GM19455 (cell line): Measurements from ENCODE around the gene SNX6.
"Not testable (repeated sequence)": the region's sequence is repeated elsewhere in the genome, so short reads cannot be mapped to it uniquely, and the experiment has no call there.

ENCODE experiments used
- ATAC-seq: cut with Tn5 transposase; IDR thresholded peaks from one replicate; pipeline ENCODE4 v1.9.1; 2021; ENCODE audit not compliant: unreplicated experiment

SNX6 gene

DNA sequence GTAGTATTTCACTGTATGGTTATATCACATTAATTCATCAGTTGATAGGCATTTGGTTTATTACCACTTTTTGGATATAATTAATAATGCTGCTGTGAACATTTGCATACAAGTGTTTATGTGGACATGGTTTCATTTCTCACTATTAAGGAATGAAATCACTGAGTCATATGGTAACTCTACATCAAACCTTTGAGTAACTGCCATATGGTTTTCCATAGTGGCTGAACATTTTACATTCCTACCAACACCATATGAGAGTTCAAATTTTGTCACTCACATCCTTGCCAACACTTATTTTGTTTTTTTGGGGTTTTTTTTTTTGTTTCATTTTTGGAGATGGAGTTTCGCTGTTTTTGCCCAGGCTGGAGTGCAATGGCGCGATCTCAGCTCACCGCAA is 60.2 kb downstream of the SNX6 start:
- no peak for ATAC-seq

DNA sequence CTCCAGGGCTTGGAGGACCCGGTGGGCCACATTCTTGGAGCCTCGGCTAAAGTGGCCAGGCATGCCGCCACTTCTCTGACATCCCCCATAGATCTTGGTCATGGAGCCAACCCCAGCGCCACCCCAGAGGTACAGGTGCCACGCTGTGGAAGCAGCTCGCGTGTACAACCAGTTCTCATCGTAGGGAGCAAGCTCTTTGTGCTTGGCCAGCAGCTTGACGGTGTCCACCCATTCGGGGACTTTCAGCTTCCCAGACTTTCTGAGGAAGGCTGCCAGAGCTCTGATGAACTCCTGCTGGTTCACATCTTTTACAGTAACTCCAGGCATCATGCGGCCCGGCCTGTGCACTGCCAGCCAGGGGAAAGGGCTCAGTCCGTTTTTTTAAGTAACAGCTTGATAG is 61.1 kb downstream of the SNX6 start:
- no peak for ATAC-seq

DNA sequence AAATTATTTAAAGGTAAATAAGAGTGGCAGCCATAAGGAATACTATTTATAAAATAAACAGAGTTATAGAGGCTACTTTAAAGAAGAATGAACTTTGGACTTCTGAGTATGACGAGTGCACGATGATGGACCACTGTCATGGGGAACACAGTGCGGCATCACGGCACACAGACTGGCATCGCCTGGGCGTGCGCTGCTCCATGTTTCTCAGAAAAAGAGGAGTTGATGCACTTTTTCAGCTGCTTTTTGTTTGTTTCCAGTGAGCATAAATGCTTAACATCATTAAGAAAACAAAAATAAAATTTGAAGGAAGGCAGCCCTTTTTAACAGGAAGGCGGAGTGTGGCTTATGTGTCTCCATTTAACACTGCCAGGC is 67.2 kb downstream of the SNX6 start:
- ATAC-seq = no peak

DNA sequence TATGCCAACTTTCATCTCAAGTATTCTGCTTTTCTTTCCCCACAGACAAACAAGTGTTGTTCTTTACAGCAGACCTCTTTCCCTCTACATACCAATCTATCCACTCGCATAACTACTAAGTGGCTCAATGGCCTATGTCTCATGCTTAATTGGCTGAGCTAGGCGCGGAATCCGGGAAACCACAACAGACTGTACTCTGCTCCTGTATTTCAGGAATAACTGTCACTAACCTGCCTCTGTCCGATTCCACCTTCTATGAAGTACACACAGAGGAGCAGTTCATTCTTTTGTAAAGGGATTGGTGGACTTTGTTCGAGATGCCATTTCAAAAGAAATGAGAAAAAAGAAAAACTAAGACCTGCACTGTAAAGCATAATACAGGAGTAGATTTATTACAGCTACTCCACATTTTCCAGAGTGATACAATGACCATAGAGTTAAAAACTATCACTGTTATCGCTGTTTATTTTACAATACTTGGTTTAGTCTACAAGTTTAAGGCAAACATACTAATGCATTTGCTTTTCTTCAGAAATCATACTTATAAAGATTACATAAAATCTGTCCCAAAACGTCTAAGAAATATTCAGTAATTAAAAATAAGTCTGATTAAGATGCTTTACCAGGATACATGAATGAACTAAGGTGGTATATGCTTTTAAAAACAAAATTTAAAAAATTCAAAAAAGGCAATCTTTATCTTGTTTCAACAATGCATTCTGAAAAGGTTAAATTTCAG is 67.7 kb downstream of the SNX6 start:
- not testable (repeated sequence) for ATAC-seq

DNA sequence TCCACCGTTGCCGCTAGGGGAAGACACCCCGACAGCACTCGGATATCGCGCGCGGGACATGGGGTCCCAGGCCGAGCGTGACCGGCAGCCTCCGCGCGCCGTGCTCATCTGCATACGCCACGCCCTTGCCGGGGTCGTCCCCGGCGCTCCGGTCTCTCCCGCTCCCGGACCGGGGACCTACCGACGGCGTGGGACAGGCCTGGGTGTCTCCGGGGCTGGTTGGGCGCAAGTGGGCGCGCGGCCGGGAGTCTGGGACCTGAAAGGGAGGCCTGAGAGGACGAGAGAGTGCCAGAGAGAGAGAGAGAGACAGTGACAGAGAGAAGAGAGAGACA is 73.5 kb downstream of the SNX6 start:
- ATAC-seq = peak; percentile 54

DNA sequence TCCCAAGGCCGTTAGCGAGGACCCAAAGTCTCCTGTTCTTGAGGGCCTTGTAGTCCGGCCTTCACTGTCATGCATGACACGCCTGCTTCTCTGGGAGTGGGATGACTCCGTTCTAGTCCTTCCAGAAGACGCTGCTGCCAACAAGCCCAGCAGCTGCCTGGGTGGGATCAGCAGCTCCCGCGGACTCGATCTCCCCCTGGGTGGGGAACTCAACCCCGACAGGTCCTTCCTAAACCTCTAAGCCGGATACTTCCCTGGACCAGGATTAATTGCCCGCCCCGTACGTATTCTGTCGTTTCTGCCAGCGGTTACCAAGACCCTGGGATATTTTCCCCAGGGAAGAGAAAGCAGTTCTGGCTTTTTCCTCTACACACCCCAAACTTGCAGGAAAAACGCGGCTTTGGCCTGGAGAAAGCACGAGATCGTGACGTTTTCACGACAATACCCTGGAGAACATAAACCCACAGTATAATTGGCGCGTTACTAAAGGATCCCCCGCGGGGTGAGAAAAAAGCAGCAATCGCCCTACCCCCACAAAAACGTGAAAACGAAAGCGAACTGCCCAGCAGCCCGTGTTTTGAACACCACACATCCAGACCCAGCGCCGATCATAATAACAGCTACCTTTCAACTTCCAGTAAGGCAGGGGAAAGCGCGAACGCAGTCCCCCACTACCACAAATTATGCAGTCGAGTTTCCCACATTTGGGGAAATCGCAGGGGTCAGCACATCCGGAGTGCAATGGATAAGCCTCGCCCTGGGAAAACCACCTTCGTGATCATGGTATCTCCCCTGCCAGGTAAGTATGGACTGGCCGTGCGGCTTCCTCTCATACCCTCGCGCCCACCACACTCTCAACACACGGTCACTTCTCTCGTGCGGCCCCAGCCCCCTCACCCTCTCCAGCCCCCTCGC is 74.1 kb downstream of the SNX6 start:
- ATAC-seq = peak; percentile 76

DNA sequence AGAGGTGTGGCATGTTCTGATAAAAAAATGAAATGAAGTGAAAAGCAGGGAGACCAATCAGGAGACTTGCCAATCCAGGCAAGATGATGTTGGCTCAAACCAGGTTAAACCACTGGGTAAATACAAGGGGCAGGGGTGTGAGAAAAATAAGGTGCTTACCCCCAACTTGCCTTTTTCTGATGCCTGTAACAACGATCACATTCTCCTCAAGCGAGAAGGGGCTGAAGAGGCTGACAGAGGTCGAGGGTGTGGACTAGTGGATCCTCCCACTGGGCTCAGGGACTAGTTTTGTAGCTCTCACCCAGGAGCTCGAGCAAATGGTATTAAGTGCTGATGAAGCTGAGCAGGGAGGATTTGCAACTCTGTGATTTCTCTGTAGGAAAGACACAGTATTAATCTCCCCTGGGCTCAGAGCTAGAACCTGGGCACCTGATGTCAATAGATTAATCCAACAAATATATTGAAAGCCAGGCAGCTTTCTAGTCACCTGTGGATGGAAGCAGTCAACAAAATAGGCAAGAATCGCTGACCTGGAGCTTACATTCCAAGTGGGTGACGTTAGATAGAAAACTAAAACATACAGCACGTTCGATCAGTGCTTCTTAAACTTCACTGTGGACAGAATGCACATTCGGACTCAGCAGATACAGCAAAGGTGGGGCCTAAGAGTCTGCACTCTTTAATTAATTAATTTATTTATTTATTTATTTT is 75.3 kb downstream of the SNX6 start:
- ATAC-seq = no peak

DNA sequence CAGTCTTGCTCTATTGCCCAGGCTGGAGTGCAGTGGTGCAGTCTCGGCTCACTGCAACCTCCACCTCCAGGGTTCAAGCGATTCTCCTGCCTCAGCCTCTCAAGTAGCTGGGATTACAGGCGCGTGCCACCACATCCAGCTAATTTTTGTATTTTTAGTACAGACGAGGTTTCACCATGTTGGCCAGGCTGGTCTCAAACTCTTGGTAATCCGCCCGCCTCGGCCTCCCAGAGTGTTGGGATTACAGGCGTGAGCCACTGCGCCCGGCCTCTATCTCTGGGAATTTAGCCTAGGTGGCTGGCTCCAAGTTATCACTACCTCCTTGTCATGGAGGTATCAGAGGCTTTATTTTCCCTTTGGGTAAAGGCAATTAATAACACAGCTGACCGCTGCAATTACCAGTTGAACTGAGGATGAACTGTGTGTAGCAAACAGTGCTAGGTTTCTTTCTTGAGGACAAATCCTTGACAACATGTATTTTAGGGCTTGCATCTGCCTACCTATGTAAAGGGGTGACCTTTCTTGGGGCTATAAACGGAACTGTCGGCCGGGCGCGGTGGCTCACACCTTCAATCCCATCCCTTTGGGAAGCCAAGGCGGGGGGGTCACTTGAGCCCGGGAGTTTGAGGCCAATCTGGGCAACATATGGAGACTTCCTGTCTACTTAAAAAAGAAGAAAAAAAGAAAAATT is 80.5 kb downstream of the SNX6 start:
- not testable (repeated sequence) for ATAC-seq

DNA sequence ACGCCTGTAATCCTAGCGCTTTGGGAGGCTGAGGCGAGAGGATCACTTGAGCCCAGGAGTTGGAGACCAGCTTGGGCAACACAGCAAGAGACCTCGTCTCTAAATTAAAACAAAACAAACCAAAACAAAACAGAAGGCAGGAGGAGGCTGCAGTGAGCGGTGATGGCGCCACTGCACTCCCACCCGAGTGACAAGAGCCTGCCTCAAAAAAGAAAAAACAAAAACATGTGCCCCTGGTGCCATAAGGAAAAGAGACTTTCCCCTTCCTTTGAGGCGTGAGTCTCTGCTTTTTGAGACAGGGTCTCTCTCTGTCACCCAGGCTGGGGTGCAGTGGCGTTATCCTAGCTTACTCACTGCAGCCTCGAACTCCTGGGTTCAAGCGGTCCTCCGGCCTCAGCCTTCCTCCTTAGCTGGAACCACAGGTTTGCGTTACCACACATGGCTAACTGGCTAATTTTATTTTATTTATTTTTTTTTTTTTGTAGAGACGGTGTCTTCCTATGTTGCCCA is 81.4 kb downstream of the SNX6 start:
- no peak for ATAC-seq

DNA sequence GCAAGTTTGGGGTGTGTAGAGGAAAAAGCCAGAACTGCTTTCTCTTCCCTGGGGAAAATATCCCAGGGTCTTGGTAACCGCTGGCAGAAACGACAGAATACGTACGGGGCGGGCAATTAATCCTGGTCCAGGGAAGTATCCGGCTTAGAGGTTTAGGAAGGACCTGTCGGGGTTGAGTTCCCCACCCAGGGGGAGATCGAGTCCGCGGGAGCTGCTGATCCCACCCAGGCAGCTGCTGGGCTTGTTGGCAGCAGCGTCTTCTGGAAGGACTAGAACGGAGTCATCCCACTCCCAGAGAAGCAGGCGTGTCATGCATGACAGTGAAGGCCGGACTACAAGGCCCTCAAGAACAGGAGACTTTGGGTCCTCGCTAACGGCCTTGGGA is 82.8 kb downstream of the SNX6 start:
- ATAC-seq = peak; percentile 40

DNA sequence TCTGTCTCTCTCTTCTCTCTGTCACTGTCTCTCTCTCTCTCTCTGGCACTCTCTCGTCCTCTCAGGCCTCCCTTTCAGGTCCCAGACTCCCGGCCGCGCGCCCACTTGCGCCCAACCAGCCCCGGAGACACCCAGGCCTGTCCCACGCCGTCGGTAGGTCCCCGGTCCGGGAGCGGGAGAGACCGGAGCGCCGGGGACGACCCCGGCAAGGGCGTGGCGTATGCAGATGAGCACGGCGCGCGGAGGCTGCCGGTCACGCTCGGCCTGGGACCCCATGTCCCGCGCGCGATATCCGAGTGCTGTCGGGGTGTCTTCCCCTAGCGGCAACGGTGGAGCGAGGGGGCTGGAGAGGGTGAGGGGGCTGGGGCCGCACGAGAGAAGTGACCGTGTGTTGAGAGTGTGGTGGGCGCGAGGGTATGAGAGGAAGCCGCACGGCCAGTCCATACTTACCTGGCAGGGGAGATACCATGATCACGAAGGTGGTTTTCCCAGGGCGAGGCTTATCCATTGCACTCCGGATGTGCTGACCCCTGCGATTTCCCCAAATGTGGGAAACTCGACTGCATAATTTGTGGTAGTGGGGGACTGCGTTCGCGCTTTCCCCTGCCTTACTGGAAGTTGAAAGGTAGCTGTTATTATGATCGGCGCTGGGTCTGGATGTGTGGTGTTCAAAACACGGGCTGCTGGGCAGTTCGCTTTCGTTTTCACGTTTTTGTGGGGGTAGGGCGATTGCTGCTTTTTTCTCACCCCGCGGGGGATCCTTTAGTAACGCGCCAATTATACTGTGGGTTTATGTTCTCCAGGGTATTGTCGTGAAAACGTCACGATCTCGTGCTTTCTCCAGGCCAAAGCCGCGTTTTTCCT is 83.4 kb downstream of the SNX6 start:
- peak; percentile 75 for ATAC-seq

DNA sequence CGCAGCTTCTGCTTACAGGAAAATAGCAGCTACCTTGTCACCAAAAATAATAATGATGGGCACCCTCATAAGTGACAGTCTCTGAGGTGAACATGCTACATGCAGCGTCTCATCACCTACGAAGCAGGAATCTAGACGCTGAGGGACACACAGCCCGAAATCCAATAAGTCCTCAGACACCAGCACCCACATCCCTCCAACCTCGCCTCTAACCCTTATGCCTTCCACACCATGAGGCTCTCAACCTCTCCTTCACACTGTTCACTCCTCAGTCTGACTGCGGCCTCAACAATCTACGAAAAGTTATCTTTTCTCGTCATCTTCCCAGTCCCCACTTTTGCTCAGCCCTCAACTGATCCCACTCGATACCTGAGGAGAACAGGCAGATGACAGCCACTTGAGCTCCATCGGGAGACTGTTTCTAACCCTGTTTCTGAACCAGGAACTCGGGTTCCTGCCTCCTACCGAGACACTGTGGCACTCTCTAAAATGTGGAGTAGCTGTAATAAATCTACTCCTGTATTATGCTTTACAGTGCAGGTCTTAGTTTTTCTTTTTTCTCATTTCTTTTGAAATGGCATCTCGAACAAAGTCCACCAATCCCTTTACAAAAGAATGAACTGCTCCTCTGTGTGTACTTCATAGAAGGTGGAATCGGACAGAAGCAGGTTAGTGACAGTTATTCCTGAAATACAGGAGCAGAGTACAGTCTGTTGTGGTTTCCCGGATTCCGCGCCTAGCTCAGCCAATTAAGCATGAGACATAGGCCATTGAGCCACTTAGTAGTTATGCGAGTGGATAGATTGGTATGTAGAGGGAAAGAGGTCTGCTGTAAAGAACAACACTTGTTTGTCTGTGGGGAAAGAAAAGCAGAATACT is 89.5 kb downstream of the SNX6 start:
- ATAC-seq = not testable (repeated sequence)

DNA sequence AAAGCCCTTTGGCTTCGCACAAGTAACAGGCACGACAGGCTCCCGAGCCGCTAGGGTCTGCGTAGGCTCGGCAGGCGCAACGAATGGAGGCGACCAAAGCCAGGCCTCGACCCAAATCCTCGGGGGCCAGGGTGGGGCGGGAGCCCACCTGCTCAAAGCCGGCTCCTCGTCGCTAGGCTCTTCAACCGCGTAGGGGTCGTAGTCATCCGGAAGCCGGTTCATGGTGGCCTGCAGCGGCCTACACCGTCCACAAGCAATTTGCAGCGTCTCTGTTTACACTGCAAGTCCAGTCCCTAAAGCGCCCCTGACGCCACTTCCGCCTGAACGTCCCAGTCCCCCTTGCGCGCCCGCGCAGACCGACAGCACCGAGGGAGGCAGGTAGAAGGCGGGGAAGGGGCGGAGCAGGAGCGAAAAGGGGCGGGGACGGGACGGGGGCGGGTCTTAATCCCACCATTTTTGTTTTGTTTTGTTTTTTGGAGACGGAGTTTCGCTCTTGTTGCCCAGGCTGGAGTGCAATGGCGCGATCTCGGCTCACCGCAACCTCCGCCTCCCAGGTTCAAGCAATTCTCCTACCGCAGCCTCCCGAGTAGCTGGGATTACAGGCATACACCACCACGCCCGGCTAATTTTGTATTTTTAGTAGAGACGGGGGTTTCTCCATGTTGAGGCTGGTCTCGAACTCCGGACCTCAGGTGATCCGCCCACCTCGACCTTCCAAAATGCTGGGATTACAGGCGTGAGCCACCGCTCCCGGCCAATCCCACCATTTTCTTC is 90.4 kb downstream of the SNX6 start, which contains the start of gene EAPP:
TSS of gene EAPP (minus strand) at position 295 of the 774 bp plus-strand sequence. CDS start at position 222, 73 bp downstream.
- ATAC-seq = peak; percentile 100

DNA sequence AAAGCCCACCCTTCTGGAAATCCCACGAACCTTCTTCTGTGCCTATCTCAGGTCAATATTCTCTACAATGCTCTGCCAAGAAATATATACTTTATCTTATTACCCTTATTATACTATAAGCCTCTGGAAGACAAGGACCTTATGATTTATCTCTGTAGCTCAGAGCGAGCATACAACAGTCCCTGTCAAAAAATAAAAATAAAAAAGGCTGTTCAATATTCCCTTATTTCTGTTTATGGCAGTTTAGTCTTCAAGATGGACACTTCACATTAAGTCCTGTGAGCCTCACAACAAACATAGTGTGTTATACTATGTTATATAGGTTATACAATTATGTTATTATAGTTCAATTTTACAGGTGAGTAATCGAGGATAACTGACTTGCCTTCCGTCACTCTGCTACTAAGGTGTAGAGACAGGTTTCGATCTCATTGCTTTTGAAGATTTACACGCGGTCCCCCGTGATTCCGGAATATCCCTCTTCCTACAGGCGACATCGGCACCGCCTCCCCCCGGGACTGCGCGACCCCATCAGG is 91.0 kb downstream of the SNX6 start:
- peak; percentile 17 for ATAC-seq

DNA sequence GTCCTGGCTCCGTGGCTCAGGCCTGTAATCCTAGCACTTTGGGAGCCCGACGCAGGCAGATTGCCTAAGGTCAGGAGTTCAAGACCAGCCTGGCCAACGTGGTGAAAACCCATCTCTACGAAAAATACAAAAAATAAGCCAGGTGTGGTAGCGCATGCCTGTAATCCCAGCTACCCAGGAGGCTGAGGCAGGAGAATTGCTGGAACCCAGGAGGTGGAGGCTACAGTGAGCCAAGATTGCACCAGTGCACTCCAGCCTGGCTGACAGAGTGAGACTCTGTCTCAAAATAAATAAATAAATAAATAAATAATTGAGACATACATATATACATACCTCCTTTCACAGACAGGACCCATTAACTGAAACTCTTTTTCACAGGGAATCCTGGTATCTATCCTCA is 91.9 kb downstream of the SNX6 start:
- not testable (repeated sequence) for ATAC-seq

DNA sequence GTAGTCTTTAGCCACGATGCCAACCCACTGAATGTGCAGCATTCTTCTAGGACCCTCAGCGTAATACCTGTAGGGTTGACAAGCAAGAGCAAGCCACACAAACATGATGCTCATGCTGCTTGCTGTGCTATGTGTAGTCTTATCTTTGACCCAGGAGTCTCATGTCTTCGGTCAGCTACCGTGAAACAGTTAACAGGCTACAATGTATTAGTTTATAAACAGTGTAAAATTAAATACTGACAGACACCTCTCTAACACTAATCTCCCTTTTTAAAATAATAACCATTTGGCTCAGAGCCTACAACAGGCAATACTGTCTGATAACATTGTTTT is 92.3 kb downstream of the SNX6 start:
- no peak for ATAC-seq

DNA sequence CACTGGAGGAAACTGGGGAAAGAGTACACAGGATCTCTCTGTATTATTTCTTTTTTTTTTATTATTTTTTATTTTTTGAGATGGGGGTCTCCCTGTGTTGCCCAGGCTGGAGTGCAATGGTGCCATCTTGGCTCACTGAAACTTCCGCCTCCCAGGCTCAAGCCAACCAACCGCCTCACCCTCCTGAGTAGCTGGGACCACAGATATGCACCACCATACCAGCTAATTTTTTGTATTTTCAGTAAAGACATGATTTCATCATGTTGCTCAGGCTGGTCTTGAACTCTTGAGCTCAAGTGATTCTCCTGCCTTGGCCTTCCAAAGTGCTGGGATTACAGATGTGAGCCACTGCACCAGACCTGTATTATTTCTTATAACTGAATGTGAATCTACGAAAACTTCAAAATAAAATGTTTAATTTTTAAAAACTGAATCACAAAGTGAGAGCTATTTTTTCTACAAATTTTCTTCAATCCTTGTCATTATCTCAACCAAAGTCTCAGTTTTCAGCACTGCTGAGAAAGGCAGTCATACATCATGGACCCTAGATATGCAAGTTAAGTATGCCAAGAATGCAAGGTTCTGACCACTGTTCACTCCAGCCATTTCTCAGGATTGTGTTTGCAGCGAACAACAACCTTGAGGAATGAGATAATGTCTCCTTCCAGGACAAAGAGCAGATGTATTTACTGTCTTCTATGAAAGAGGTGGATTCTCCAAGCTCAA is 92.8 kb downstream of the SNX6 start:
- no peak for ATAC-seq
